ENCODE results near the gene MXD3.

Gene MXD3

GRCh38 chr5:177314376-177315342, 3.0 kb upstream of the MXD3 start (continued):
- TF ChIP-seq, protein P1, sequence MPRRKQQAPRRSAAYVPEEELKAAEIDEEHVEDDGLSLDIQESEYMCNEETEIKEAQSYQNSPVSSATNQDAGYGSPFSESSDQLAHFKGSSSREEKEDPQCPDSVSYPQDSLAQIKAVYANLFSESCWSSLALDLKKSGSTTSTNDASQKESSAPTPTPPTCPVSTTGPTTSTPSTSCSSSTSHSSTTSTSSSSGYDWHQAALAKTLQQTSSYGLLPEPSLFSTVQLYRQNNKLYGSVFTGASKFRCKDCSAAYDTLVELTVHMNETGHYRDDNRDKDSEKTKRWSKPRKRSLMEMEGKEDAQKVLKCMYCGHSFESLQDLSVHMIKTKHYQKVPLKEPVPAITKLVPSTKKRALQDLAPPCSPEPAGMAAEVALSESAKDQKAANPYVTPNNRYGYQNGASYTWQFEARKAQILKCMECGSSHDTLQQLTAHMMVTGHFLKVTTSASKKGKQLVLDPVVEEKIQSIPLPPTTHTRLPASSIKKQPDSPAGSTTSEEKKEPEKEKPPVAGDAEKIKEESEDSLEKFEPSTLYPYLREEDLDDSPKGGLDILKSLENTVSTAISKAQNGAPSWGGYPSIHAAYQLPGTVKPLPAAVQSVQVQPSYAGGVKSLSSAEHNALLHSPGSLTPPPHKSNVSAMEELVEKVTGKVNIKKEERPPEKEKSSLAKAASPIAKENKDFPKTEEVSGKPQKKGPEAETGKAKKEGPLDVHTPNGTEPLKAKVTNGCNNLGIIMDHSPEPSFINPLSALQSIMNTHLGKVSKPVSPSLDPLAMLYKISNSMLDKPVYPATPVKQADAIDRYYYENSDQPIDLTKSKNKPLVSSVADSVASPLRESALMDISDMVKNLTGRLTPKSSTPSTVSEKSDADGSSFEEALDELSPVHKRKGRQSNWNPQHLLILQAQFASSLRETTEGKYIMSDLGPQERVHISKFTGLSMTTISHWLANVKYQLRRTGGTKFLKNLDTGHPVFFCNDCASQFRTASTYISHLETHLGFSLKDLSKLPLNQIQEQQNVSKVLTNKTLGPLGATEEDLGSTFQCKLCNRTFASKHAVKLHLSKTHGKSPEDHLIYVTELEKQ (tag by site-specific recombination; IDR thresholded peaks at IDR 0.05; ENCODE audit: borderline replicate concordance) = no peak
- TF ChIP-seq ZNF837 (tag by site-specific recombination; IDR thresholded peaks at IDR 0.05) = no peak
- no peak for TF ChIP-seq ZNF660 (tag by site-specific recombination; IDR thresholded peaks at IDR 0.05)

DNA sequence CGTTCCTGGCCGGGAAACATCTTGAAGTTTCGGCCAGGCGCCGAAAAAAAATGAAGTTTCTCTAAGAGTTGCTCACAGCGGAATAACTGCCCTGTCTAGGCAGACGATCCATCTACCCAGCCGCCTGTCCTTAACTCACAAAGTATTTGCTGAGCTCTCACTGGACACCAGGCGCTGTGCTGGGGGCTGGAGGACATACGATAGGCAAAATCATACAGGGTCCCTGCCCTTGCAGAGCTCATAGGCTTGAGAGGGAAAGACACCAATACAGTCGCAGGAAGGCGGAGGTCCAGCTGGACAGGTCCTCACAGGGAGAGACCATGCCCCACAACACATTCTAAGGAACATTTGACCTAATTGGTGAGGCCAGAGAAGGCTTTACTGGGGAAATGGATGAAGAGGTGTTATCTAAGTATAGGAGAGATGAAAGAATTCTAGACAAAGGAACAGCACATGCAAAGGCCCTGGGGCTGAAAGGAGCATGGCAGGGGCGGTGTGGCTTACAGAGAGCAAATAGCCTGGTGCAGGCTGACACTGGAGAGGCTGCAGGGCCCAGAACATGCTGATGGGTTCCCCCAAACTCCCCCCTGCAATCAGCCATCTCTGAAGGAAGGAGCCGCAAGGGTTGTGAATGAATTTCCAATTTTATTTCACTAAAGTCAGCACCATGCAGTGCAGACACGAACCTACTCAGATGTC, 2.0 kb upstream of the MXD3 start:
- Histone ChIP-seq H3K36me3 (ENCODE audit: control insufficient read depth in 2 of 2, insufficient read depth in 1 of 2, low read length in 2 of 2) (peaks cover 0 to 18% of the 10 kb centered on the region in 2 experiments; a peak in 1 of 3 replicates), H3K4me1 (ENCODE audit: control insufficient read depth, insufficient read depth, low read length) (peaks cover 5% of the 10 kb centered on the region), H3K4me3 (ENCODE audit: low read depth, low read length) (no peak overlapping the region), H3K27ac (ENCODE audit: extremely low read depth, low read depth, low read length) (no peak overlapping the region), H3K9me3 (ENCODE audit: control insufficient read depth, insufficient read depth, low read depth, low read length) (no peaks in the 10 kb centered on the region)
- TF ChIP-seq PBX3 (CRISPR knock-in tag; IDR thresholded peaks at IDR 0.05) (no peak), ZNF623 (tag by site-specific recombination; IDR thresholded peaks at IDR 0.05) (peak; percentile 98)
- POLR2A ChIA-PET = interaction anchor here (1.6 to 2.4 kb wide), 3 partner anchors 12 to 184 kb away, joined by 5 to 12 read pairs (median 10); partner anchors contain the start of gene LMAN2
- CTCF ChIA-PET = interaction anchor here (0.6 to 1.1 kb wide), 2 partner anchors 57 to 136 kb away, joined by 3 to 5 read pairs; no protein-coding TSS in a partner anchor

- POLR2A ChIA-PET = interaction anchor here (0.7 to 2.4 kb wide), 14 partner anchors 9 to 185 kb away, joined by 3 to 12 read pairs (median 4); partner anchors contain the start of genes GRK6, LMAN2, PRELID1 and RAB24
- Histone ChIP-seq H3K4me1 (ENCODE audit: control insufficient read depth, insufficient read depth, low read length) (peaks cover 5% of the 10 kb centered on the region), H3K27ac (ENCODE audit: extremely low read depth, low read depth, low read length) (peak overlapping the region; percentile 67)
- TF ChIP-seq ZFHX2 (tag by site-specific recombination; conservative IDR thresholded peaks at IDR 0.05) (no peak), ZNF501 (tag by site-specific recombination; IDR thresholded peaks at IDR 0.05) (no peak), ZNF600 (tag by site-specific recombination; IDR thresholded peaks at IDR 0.05) (peak; percentile 70; the same call in 1 of the 2 replicates), ZBTB10 (tag by site-specific recombination; IDR thresholded peaks at IDR 0.05) (peak; percentile 37; the same call in 1 of the 2 replicates), MEIS1 (CRISPR knock-in tag; IDR thresholded peaks at IDR 0.05; ENCODE audit: borderline replicate concordance) (no peak), ZNF830 (tag by site-specific recombination; IDR thresholded peaks at IDR 0.05; ENCODE audit: low read depth) (no peak), ZNF394 (tag by site-specific recombination; IDR thresholded peaks at IDR 0.05; ENCODE audit: borderline replicate concordance) (no peak), ZIC2 (tag by site-specific recombination; IDR thresholded peaks at IDR 0.05) (peak; percentile 73), ZNF449 (tag by site-specific recombination; IDR thresholded peaks at IDR 0.05) (no peak)
- TF ChIP-seq, protein P2, sequence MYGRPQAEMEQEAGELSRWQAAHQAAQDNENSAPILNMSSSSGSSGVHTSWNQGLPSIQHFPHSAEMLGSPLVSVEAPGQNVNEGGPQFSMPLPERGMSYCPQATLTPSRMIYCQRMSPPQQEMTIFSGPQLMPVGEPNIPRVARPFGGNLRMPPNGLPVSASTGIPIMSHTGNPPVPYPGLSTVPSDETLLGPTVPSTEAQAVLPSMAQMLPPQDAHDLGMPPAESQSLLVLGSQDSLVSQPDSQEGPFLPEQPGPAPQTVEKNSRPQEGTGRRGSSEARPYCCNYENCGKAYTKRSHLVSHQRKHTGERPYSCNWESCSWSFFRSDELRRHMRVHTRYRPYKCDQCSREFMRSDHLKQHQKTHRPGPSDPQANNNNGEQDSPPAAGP (tag by site-specific recombination; IDR thresholded peaks at IDR 0.05) = peak; percentile 20; the same call in 1 of the 2 replicates
These were observed 1.0 kb upstream of the MXD3 start for GRCh38 chr5:177312649-177313181.

More at GRCh38 chr5:177312649-177313181, 1.0 kb upstream of the MXD3 start:
- CTCF ChIA-PET = interaction anchor here (0.9 to 1.4 kb wide), 5 partner anchors 9 to 198 kb away, joined by 3 to 7 read pairs (median 3); no protein-coding TSS in a partner anchor
- Histone ChIP-seq H3K9me3 (ENCODE audit: control insufficient read depth, insufficient read depth, low read depth, low read length) (no peaks in the 10 kb centered on the region), H3K4me3 (ENCODE audit: low read depth, low read length) (peak overlapping the region; percentile 48), H3K36me3 (ENCODE audit: control insufficient read depth in 2 of 2, insufficient read depth in 1 of 2, low read length in 2 of 2) (peaks cover 0 to 24% of the 10 kb centered on the region in 2 experiments; a peak in 1 of 3 replicates)
